22Rv1 (cell line): ENCODE measurements around the gene FARP1.

ENCODE experiments used
- H3K27ac ChIP-seq: fragments of 450-650 bp; 2 replicates; pipeline ENCODE4 v1.5.1; 2017
- ZFX ChIP-seq: fragments of 450-650 bp; IDR thresholded peaks from 2 replicates; pipeline ENCODE4 v1.6.1; 2017; ENCODE audit warnings: antibody characterized with exemption, borderline replicate concordance
- TF ChIP-seq, protein P1 (sequence below): fragments of 450-650 bp; IDR thresholded peaks from 2 replicates; pipeline ENCODE4 v1.5.1; 2017; ENCODE audit warnings: mild to moderate bottlenecking

The FARP1 gene

DNA sequence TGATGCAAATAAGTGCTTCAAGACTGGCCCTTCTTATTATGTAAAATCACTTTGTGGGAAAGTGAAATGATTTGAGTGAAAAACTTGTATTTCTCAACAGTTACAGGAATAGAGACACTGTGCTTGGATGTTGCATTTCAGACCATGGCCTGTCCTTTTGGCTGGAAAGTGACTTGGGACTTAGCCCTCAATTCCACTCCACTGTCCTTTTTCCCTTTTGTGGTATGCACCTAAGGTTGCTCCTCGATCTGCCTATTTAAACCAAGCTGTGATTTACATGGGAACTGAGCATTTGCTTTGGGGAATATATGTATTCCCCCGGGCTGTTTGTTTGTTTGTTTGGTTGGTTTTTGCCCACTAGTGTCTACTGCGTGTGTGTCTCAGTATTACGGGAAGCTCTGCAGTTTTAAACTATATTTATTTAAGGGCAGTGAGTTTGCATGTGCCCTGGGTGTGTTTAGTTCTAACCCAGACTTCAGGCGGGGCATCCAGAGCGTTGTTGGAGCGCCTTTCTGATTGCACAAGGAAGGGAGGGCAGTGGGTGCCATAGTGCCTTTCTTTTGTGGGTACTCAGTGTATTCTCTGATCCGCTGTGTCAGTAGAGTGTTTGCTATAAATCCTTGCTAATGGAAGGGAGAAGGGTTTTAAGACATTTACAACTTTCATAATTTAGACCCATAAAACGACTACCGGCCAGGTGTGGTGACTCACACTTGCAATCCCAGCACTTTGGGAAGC, 52.3 kb downstream of the FARP1 start:
- no peak overlapping the region for H3K27ac ChIP-seq
- TF ChIP-seq, protein P1, sequence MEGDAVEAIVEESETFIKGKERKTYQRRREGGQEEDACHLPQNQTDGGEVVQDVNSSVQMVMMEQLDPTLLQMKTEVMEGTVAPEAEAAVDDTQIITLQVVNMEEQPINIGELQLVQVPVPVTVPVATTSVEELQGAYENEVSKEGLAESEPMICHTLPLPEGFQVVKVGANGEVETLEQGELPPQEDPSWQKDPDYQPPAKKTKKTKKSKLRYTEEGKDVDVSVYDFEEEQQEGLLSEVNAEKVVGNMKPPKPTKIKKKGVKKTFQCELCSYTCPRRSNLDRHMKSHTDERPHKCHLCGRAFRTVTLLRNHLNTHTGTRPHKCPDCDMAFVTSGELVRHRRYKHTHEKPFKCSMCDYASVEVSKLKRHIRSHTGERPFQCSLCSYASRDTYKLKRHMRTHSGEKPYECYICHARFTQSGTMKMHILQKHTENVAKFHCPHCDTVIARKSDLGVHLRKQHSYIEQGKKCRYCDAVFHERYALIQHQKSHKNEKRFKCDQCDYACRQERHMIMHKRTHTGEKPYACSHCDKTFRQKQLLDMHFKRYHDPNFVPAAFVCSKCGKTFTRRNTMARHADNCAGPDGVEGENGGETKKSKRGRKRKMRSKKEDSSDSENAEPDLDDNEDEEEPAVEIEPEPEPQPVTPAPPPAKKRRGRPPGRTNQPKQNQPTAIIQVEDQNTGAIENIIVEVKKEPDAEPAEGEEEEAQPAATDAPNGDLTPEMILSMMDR, result no peak

DNA sequence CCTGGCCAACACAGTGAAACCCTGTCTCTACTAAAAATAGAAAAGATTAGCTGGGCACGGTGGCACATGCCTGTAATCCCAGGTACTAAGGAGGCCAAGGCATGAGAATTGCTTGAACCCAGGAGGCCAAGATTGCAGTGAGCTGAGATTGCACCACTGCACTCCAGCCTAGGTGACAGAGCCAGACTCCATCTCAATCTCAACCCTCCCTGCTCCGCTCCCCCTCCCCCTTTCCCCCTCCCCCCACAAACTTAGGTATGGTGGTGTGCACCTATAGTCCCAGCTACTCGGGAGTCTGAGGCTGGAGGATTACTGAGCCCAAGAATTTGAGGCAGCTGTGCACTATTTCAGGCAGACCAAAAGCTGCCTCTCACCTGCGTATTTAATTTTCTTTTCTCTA, 55.8 kb downstream of the FARP1 start:
- H3K27ac ChIP-seq, result no peak overlapping the region
- no peak for TF ChIP-seq ZFX
- TF ChIP-seq, protein P1, result no peak

DNA sequence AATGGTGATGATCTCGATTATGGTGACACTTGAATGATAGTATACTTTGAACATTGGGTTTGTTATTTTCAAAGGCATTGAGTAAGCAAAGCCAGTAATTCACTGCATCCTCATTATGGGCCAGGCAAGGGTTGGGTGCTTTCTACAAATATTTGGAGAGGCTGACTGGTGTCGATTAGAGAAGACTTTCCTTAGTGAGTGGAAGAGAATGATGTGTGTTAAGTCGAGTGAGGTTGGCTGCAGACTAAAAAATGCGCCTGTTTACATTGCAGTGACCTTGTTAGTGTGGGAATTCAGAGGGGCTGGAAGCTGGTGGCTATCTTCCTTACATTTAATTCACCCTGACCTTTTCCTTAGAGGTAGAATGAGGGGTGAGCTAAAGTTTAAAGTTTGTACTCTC, 56.6 kb downstream of the FARP1 start:
- no peak overlapping the region for H3K27ac ChIP-seq
- TF ChIP-seq, protein P1, result no peak
- TF ChIP-seq ZFX, result no peak

DNA sequence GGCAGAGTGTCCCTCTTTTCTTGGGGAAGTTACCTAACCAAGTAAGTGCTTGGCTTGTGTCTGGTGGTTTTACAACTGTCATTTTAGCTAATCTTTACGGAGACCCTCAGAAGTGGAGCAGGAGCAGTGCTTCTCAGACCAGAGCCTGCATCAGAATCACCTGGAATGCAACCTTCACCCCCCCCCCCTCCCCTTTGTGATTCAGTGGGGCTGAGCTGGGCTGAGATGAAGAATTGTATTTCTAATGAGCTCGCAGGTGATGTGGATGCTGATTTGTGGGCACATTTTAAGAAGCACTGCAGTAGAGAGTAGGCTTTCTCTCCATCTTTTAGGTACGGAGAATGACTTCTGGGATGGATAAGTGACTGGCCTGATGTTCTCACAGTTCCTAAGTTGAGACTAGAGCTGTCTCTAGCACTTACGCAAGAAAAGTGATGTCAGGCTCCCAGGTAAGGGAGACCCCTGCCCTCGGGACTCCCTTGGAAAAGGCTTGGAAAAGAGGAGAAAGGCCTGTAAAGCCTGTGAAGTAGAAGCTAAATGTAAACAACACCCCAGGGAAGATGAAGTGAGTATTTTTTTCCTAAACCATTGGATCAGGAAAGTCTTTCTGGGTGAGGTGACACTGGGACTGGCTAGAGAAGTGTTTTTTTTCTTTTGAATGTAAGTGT, 57.5 kb downstream of the FARP1 start:
- TF ChIP-seq, protein P1, result no peak
- TF ChIP-seq ZFX, result no peak
- no peak overlapping the region for H3K27ac ChIP-seq

DNA sequence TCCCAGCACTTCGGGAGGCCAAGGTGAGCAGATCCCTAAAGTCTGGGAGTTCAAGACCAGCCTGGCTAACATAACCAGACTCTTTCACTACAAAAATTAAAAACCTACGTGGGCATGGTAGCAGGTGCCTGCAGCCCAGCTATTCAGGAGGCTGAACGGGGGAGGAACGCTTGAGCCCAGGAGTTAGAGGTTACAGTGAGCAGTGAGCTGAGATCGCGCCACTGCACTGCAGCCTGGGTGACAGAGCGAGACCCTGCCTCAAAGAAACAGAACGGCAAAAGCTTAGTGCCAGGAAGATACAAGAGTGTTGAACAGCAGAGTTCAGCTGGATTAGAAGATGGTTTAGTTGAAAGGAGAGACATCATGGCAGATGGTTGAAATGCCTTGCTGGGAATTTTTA, 58.3 kb downstream of the FARP1 start:
- no peak for TF ChIP-seq ZFX
- TF ChIP-seq, protein P1, result no peak

DNA sequence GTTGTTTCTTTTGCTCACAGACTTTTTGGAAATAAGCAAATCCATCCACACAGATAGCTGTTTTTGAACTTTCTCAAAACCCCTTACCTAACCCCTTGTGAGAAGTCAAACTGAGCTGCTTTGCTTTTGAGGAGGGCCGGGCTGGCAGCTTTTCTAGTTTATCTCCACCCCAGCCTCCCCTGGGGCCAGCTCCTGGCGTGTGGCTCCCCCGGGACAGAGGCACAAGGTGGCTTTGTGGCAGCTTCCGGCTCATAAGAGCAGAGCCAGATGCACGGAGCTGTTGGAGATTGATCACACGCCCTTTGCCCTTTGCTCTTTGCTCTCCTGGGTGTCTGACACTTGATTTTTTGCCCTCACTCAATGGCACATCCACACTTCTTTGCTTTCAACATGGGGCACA, 59.1 kb downstream of the FARP1 start:
- H3K27ac ChIP-seq, result no peak overlapping the region
- TF ChIP-seq ZFX, result no peak
- TF ChIP-seq, protein P1, result no peak

More for the DNA sequence above, 58.3 kb downstream of the FARP1 start:
- no peak overlapping the region for H3K27ac ChIP-seq

DNA sequence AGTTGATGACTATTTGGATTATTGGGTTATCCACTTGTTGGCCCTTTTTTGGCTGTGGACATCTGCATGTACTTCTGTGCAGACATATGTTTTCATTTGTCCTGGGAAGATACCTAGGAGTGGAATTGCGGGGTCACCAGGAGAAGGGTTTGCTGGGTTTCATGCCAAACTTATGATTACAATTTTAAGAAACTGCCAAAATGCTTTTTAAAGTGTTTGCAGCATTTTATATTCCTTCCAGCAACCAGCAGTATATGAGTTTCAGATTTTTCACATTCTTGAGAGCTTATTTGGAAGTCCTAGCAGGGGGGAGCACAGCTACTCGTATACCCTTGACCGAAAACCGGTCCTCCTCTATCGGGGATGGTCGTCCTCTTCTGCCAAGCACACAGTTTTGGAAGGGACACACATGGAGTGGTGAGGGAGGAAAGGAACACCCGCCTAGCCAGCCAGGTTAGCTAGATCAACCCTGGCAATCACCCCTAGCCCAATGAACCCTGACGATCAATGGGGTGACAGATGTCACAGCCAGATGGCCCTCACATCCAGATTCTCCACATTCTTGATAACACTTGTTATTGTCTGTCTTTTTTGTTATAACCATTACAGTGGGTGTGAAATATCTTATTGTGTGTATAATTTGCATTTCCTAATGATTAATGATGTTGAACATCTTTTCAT, 60.9 kb downstream of the FARP1 start:
- no peak overlapping the region for H3K27ac ChIP-seq
- TF ChIP-seq, protein P1, result no peak
- no peak for TF ChIP-seq ZFX
